T-helper 9 cell (primary cell): Measurements from ENCODE around the gene MALAT1.

Source experiments
- DNase-seq: peaks from one replicate; pipeline ENCODE4 v3.0.0-alpha.2; 2020

MALAT1 gene

GRCh38 chr11:65540290-65541092 lies 41.6 kb downstream of the MALAT1 start:
- peak; percentile 87 for DNase-seq

GRCh38 chr11:65541093-65541982 lies 42.5 kb downstream of the MALAT1 start:
- DNase-seq = no peak

- DNase-seq = no peak
Measured at GRCh38 chr11:65542738-65543390, 44.0 kb downstream of the MALAT1 start.

GRCh38 chr11:65545853-65546216 lies 47.0 kb downstream of the MALAT1 start:
- no peak for DNase-seq

- peak; percentile 100 for DNase-seq
Measured at GRCh38 chr11:65546217-65546958, 47.5 kb downstream of the MALAT1 start.

GRCh38 chr11:65547446-65548125 lies 48.7 kb downstream of the MALAT1 start:
- no peak for DNase-seq

- no peak for DNase-seq
Measured at GRCh38 chr11:65548395-65548794, 49.5 kb downstream of the MALAT1 start.

GRCh38 chr11:65549096-65549495 lies 50.3 kb downstream of the MALAT1 start:
- no peak for DNase-seq

- peak; percentile 52 for DNase-seq
Measured at GRCh38 chr11:65551572-65552387, 52.9 kb downstream of the MALAT1 start.

- DNase-seq = no peak
Measured at GRCh38 chr11:65552388-65552951, 53.6 kb downstream of the MALAT1 start.

- peak; percentile 67 for DNase-seq
Measured at GRCh38 chr11:65553301-65554001, 54.6 kb downstream of the MALAT1 start.

- DNase-seq = no peak
Measured at GRCh38 chr11:65554057-65554818, 55.4 kb downstream of the MALAT1 start.

GRCh38 chr11:65554842-65555430 lies 56.1 kb downstream of the MALAT1 start:
- DNase-seq = no peak

GRCh38 chr11:65555693-65556231 lies 56.9 kb downstream of the MALAT1 start:
- DNase-seq = no peak
